ENCODE measurements around the gene LHX1.
A peak's percentile ranks its signal among the peaks of the same experiment; 100 is the strongest.

Gene LHX1

DNA sequence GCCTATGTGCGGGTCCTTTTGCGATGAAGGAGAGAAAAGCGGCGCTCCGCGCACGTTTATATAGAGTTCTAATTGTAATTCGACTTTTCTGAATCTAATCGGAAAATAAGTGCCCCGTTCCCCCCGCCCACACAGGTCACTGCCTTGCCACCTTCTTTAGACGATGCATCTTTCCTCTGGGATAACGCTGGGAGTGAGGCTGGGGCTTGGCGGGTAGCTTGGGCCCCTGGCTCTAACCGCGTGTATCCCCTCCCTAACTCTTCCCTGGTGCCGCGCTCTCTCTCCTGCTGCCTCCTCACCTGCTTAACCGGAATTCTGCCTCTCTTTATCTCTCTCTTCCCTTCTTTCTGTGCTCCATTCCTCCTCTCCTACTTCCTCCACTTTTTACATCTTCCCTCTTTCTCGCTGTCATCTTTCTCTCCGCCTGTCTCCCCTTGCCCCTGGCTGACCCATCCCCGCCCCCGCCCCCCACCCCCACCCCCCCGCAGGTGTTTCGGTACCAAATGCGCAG is 2.6 kb downstream of the LHX1 start:
- no peak for DNase-seq

- no peak for DNase-seq
Measured at GRCh38 chr17:36940313-36941264, 3.3 kb downstream of the LHX1 start.

DNA sequence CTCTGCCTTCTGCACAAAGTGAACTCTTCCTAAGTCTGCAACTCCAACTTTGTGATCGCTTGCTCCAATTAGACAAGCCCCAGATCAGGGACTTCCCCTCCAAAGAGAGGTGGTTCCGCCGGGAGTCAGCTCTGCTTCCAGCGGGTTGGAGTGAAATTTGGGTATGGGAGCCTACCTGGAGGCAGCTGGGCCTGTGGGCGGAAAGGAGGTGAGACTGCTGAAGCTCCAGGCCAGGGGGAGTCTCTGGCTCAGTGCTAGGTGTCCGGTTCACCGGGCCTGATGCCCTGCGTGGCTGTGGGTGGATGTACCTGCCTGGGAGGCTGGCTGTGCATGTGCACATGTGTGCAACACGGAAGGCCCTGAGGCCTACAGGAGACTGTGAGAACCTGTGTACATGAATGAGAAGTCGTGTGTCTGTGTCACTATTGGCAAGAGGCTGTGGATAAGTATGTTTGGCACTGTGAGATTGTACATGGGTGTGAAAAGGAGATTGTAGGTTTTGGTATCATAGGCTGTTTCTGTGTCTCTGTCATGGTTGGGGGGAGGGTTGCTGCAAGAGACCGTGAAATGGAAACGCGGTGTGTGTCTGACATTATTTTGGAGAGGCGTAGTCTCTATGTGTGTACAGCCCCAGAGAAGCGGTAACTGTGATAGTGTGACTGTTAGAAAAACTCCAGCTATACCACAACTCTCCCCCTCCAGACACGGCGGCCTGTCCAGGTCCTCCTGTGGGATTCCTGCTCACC is 4.2 kb downstream of the LHX1 start:
- DNase-seq: no peak

GRCh38 chr17:36942019-36942599 is 4.8 kb downstream of the LHX1 start:
- DNase-seq: no peak

DNA sequence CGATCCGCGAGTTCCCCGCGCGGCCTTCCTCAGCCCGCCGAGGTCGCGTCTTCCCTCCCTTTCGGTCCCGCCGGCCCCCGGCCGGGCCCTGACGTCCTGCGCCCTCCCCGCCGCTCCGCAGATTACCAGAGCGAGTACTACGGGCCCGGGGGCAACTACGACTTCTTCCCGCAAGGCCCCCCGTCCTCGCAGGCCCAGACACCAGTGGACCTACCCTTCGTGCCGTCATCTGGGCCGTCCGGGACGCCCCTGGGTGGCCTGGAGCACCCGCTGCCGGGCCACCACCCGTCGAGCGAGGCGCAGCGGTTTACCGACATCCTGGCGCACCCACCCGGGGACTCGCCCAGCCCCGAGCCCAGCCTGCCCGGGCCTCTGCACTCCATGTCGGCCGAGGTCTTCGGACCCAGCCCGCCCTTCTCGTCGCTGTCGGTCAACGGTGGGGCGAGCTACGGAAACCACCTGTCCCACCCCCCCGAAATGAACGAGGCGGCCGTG is 5.4 kb downstream of the LHX1 start:
- no peak for DNase-seq

GRCh38 chr17:36943250-36944191 is 6.2 kb downstream of the LHX1 start:
- no peak for DNase-seq

DNA sequence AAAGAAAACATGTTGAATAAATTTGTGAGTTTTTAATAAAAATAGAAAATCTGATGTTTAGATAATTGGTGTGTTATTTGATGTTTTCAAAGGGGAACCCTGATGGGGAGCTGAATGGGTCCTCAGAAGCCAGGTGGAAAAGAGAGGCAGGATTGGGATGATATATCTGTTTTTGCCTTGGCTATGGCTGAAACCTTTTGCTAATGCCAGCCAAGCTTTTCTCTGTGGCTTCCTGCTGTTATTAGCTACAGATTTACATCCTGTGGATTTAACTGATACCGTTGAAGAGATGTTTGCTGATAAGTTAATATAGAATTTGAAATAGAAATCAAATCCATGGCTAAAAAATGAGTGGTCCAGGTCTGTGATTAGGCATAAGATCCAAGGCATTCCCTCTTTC is 7.3 kb downstream of the LHX1 start:
- no peak for DNase-seq

GRCh38 chr17:36945140-36945539 is 7.9 kb downstream of the LHX1 start:
- no peak for DNase-seq

- DNase-seq: no peak
Measured at GRCh38 chr17:36945959-36946725, 8.9 kb downstream of the LHX1 start.

- DNase-seq: no peak
Measured at GRCh38 chr17:36946726-36947091, 9.4 kb downstream of the LHX1 start.

DNA sequence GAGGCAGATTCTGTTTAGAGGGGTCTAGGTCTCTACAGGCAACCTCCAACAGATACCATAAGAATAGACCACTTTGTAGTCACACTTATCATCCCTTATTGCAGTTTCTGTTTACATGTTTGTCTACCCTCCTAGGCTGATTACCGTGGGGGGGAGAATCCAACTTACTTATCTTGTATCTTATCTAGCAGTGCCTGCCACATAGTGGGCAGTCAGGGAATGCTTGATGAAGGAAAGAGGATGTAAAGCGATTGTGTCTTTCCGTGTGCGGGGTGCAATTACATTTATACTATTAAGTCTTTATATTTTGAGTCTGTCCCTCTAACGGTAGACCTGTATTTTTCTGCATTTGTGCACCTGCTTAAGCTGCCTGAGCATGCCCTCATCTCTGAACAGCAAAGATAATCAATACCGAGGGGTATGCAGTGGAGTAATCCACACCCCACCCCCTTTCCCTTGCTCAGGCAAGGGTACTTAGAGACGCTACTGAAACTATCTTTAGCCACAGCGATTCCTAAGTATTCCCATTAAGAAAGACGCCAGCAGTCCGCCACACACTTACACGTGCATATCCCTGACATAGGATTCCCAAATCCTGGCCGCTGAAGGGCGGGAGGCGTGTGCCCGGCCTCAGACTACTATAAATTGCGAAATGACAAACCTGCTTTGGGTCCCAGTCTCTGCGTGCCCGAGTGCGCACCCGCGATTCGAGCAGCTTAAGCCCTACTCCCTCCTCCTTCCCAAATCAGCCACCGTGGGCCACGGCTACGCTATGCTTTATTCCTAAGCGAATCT is 10.8 kb downstream of the LHX1 start:
- no peak for DNase-seq

- peak; percentile 98 for DNase-seq
Measured at GRCh38 chr17:36948717-36949460, 11.6 kb downstream of the LHX1 start, which contains the start of gene AATF. TSS of gene AATF (plus strand) at chr17:36948954. CDS start at chr17:36949126, 172 bp downstream.

DNA sequence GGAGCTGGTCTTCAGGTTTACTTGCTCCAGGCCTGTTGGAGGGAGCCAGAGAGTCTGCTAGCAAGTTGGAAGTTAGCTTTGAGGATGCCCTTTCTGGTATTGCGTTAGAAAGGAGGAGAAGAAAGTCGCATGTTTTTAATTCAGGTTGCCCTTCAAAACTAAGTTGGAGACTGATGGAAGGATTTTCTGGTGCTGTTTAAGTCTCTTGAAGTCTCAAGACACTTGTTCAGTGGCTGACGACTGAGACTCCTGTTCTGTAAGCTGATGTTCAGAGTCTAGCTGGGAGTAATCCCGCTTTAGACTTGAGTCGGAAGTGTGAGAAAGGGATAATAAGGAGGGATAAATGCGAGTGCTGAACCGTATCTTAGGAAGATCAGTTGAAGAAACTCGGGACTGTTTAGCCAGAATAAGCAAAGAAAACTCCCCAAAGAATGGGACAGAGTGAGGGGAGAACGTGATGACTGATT is 12.2 kb downstream of the LHX1 start:
- DNase-seq: no peak

GRCh38 chr17:36950027-36950426 is 12.8 kb downstream of the LHX1 start:
- no peak for DNase-seq

GRCh38 chr17:36951084-36951789 is 14.0 kb downstream of the LHX1 start:
- DNase-seq: no peak

- DNase-seq: no peak
Measured at GRCh38 chr17:36971508-36971907, 34.2 kb downstream of the LHX1 start.

DNA sequence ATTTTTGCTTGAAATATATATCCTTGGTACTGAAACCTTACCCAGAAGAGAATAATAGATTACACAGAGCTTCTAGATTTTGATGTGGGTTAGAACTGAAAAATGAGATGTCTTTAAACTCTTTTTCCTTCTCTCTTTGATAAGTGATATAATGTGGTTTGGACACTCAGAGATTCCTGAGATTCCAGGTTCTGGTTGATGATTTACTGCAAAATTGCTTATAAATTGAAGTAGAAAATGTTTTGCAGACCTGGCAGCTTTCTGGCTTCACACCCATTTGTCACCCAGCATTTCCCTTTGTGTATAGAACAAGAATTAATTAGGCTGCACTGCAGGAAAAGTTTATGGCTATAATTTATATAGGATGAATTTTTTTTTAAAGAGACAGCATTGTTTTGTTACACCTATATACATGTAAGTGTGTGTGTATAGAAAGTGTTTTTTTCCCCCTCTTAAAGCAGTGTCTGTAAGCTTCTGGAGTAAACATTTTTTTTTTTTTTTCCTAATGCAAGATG is 35.0 kb downstream of the LHX1 start:
- no peak for DNase-seq

DNA sequence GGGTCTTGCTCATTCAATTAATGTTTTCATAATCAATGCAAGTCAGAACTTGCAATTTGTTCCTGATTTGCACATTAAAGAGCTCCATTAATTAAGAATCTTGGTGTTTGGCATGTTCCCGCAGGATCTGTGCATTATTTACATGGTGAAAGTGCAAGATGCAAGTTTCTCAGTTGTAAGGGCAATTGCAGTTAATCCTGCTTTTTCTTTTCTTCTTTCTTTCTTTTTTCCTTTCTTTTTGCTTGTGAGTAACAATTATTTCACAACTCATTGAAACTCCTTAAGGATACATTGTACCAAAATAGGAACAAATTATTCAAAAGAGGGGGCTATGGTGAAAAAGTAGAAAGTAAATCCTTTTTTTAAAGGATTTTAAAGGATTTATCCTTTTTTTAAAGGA is 35.6 kb downstream of the LHX1 start:
- no peak for DNase-seq
